ENCODE data around the gene RAI14. TPM values are rescaled to one million over a fixed set of nuclear protein-coding genes. Genes with fewer than 3 reads are reported as not detected.
"Not testable (repeated sequence)": the region's sequence is repeated elsewhere in the genome, so short reads cannot be mapped to it uniquely, and the experiment has no call there.

Gene RAI14
- total and polyA plus RNA-seq, 2 donors from 2014 or later = 13.2 to 60.3 TPM

DNA sequence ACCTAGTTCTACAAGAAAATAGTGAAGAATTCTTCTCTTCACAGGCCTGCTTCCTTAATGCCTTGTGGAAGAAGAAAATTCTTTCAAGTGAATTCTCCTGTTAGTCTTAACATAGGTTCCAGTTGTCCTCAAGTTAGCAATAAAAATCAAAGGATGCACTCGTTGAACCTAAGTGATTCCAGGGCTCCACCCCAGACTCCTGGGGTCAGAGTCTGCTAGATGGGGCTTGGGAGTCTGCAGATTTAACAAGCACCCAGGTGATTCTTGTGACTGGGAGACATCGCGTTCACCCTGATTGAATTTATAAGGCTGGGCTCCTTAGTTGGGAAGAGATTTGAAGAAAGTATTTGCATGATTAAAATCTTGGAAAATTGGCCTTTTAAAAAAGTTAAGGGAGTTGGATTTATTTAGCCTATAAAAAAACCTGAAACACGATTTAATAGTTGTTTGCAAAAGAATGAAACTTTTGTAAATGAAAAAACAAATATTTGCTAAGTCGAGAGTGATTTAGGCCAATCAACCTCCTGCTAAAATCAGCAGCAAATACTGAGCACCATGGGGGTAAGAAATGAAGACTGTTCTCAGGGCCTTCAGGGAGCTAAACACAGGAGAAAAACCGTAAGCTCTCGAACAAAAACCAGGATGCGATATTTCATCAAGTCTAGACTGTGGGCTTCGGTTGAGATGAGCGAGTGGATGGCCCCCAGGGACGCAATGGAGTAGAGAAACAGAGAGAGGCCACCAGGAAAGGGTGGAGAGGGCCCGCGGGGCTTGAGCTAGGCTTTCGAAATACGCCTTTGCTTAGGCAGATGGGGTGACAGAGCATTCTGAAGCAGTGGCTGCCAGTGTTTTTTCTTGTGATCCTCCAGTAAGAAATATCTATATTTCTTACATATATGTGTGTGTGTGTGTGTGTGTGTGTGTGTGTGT, 95.9 kb downstream of the RAI14 start:
- H3K9me3 ChIP-seq (ENCODE audit: control insufficient read depth in 2 of 3, insufficient read depth in 1 of 3, low read length in 3 of 3) = no peaks in the 10 kb centered on the region
- no peak overlapping the region for H3K27ac ChIP-seq (ENCODE audit: low read depth in 2 of 2, low read length in 2 of 2)
- intact Hi-C loops (cut with DNase I) = no loop called here
- no peak overlapping the region for H3K9ac ChIP-seq (ENCODE audit: low read length in 3 of 3)
- no peak for FAIRE-seq
- no peaks in the 10 kb centered on the region for H3K36me3 ChIP-seq (ENCODE audit: control insufficient read depth in 2 of 3, insufficient read depth in 3 of 3, low read length in 3 of 3)
- no peak overlapping the region for H3K4me3 ChIP-seq (ENCODE audit: low read length in 3 of 3)
- TF ChIP-seq, protein P1, sequence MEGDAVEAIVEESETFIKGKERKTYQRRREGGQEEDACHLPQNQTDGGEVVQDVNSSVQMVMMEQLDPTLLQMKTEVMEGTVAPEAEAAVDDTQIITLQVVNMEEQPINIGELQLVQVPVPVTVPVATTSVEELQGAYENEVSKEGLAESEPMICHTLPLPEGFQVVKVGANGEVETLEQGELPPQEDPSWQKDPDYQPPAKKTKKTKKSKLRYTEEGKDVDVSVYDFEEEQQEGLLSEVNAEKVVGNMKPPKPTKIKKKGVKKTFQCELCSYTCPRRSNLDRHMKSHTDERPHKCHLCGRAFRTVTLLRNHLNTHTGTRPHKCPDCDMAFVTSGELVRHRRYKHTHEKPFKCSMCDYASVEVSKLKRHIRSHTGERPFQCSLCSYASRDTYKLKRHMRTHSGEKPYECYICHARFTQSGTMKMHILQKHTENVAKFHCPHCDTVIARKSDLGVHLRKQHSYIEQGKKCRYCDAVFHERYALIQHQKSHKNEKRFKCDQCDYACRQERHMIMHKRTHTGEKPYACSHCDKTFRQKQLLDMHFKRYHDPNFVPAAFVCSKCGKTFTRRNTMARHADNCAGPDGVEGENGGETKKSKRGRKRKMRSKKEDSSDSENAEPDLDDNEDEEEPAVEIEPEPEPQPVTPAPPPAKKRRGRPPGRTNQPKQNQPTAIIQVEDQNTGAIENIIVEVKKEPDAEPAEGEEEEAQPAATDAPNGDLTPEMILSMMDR (IDR thresholded peaks at IDR 0.05; ENCODE audit: borderline replicate concordance, extremely low read depth, insufficient read depth) = no peak
- H3K4me1 ChIP-seq (ENCODE audit: control insufficient read depth in 2 of 3, insufficient read depth in 2 of 3, low read depth in 1 of 3, low read length in 3 of 3) = peaks cover 7 to 24% (median 10%) of the 10 kb centered on the region in 3 donors
- no peak for DNase-seq
- H3K27me3 ChIP-seq (ENCODE audit: control insufficient read depth, insufficient read depth, low read length) = no peaks in the 10 kb centered on the region

DNA sequence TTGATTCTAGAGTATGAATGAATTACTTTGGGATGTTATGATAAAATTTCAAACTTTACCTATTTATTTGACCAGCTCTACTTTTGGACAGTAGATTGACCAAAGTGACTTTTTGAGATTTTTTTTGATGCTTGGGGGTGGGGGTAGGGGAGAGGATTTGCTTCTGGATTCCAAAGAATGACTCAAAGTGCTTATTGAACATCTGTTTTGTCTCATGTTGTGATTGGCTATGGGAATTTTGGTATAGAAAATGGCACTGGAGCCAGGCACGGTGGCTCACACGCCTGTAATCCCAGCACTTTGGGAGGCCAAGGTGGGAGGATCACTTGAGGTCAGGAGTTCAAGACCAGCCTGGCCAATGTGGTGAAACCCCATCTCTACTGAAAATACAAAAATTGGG, 97.1 kb downstream of the RAI14 start:
- H3K4me1 ChIP-seq (ENCODE audit: control insufficient read depth in 2 of 3, insufficient read depth in 2 of 3, low read depth in 1 of 3, low read length in 3 of 3) = peaks cover 10 to 28% (median 12%) of the 10 kb centered on the region in 3 donors
- FAIRE-seq; H3K27me3 ChIP-seq (ENCODE audit: control insufficient read depth, insufficient read depth, low read length); H3K9ac ChIP-seq (ENCODE audit: low read length in 3 of 3); H3K9me3 ChIP-seq (ENCODE audit: control insufficient read depth in 2 of 3, insufficient read depth in 1 of 3, low read length in 3 of 3); H3K4me3 ChIP-seq (ENCODE audit: low read length in 3 of 3); intact Hi-C loops (cut with DNase I); H3K36me3 ChIP-seq (ENCODE audit: control insufficient read depth in 2 of 3, insufficient read depth in 3 of 3, low read length in 3 of 3); H3K27ac ChIP-seq (ENCODE audit: low read depth in 2 of 2, low read length in 2 of 2); DNase-seq: not testable (repeated sequence)

DNA sequence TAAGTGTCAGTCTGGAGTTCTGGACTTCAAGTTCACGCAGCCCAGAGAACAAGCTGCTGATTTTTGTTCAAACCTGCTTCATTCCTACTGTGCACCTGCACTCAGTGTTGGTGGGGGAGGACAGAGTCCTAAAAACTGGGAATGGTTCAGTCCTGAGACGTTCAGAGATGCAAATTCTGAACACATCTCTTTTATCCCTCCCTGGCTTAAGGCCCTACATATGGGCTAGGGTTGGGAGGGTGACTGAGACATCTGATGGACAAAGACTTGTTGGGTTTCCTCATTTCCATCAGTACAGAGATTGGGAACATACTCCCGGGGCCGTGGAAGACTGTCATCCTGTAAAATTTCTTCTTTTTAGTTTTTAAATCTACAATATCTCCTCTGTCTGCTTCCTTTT, 99.8 kb downstream of the RAI14 start:
- TF ChIP-seq, protein P1 (IDR thresholded peaks at IDR 0.05; ENCODE audit: borderline replicate concordance, extremely low read depth, insufficient read depth) = no peak
- H3K4me1 ChIP-seq (ENCODE audit: control insufficient read depth in 2 of 3, insufficient read depth in 2 of 3, low read depth in 1 of 3, low read length in 3 of 3) = peaks cover 10 to 24% (median 12%) of the 10 kb centered on the region in 3 donors
- no peak overlapping the region for H3K4me3 ChIP-seq (ENCODE audit: low read length in 3 of 3)
- H3K36me3 ChIP-seq (ENCODE audit: control insufficient read depth in 2 of 3, insufficient read depth in 3 of 3, low read length in 3 of 3) = peaks cover 0 to 3% (median under 1%) of the 10 kb centered on the region in 3 donors
- intact Hi-C loops (cut with DNase I) = no loop called here
- no peak for FAIRE-seq
- no peak overlapping the region for H3K9ac ChIP-seq (ENCODE audit: low read length in 3 of 3)
- H3K27ac ChIP-seq (ENCODE audit: low read depth in 2 of 2, low read length in 2 of 2) = peak overlapping the region; percentile 48 to 75
- H3K9me3 ChIP-seq (ENCODE audit: control insufficient read depth in 2 of 3, insufficient read depth in 1 of 3, low read length in 3 of 3) = no peaks in the 10 kb centered on the region
- no peak for DNase-seq
- no peaks in the 10 kb centered on the region for H3K27me3 ChIP-seq (ENCODE audit: control insufficient read depth, insufficient read depth, low read length)

Measured in kidney (tissue), 14 donors.